Epithelial cell of esophagus (primary cell): ENCODE measurements around the gene FCHO1.

ENCODE experiments used
- DNase-seq: peaks from one replicate; pipeline ENCODE4 v3.0.0; 2010; ENCODE audit warnings: low read depth
- H3K4me3 ChIP-seq: 2 replicates; pipeline ENCODE4 v1.5.1; 2011; ENCODE audit warnings: mild to moderate bottlenecking, low read length, control low read depth
- CTCF ChIP-seq: IDR thresholded peaks from 2 replicates; pipeline ENCODE4 v1.5.1; 2011; ENCODE audit warnings: low read depth, mild to moderate bottlenecking, low read length, control low read depth, inconsistent platforms; ENCODE audit not compliant: insufficient read depth; ENCODE audit errors: missing control alignments

The FCHO1 gene

GRCh38 chr19:17802137-17802858 is 51.0 kb downstream of the FCHO1 start:
- no peak overlapping the region for H3K4me3 ChIP-seq
- no peak for TF ChIP-seq CTCF

DNA sequence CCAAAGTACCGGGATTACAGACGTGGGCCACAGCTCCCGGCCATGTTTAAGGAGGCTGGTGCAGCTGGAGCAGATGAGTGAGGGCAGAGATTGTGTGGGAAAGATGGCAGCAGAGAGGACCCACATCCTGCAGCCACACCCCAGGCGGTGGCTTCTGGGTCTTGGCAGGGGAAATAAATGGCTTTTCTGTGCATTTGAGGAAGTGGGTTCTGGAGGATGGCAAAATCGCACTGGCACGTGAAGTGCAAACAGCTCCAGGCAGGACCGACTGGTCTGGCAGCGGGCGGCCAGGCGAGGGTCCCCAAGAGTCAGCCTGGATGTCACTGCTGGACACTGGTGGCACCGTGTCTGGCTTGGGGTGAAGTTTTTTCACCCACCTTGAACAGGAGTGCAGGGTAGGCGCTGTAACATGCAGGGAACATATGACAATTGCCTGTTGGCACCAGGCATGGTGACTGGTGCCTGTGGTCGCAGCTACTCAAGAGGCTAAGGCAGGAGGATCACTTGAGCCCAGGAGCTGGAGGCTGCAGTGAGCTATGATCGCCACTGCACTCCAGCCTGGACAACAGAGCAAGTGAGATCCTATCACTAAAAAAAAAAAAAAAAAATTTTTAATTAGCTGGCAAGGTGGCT is 52.1 kb downstream of the FCHO1 start:
- no peak overlapping the region for H3K4me3 ChIP-seq
- no peak for TF ChIP-seq CTCF
- no peak for DNase-seq

More at GRCh38 chr19:17802137-17802858, 51.0 kb downstream of the FCHO1 start:
- DNase-seq: no peak

- TF ChIP-seq CTCF: no peak
- no peak for DNase-seq
- no peak overlapping the region for H3K4me3 ChIP-seq
Measured at GRCh38 chr19:17805427-17805826, 54.1 kb downstream of the FCHO1 start.

DNA sequence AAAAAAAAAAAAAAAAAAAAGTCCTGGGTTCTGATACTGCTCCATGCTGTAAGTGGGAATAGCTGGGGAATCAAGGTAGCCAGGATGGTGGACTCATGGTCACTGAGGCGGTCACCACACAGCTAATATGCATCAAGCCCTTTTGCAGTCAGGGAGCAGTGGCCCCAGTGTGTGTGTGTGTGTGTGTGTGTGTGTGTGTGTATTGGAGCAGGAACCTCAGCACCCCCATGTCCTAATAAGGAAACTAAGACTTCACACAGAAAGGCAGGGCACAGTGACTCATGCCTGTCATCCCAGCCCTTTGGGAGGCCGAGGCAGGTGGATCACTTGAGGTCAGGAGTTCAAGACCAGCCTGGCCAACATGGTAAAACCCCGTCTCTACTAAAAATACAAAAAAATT is 55.7 kb downstream of the FCHO1 start:
- no peak for TF ChIP-seq CTCF
- no peak overlapping the region for H3K4me3 ChIP-seq
- DNase-seq: no peak

- no peak overlapping the region for H3K4me3 ChIP-seq
- no peak for DNase-seq
- no peak for TF ChIP-seq CTCF
Measured at GRCh38 chr19:17807731-17808316, 56.5 kb downstream of the FCHO1 start.

DNA sequence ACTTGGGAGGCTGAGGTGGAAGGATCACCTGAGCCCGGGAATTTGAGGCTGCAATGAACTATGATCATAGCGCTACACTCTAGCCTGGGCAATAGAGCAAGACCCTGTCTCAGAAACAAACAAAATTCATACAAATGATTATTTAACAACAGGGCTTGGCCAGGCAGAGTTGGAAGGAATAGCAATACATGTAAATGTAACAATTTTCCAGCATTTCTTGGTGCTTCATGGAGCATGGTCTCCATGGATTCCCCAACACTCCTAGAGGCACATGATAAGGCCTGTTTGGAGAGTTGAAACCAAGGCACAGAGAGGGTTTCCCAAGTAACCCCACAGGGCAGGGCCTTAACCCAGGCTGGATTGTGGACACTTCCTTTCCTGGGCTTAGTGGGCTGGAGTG is 59.8 kb downstream of the FCHO1 start:
- no peak for DNase-seq
- TF ChIP-seq CTCF: no peak
- H3K4me3 ChIP-seq: no peak overlapping the region
